HUDEP-2 (cell line): Measurements from ENCODE around the gene FAM72C.
"Not testable (repeated sequence)": the region's sequence is repeated elsewhere in the genome, so short reads cannot be mapped to it uniquely, and the experiment has no call there.

ENCODE experiments used
- DNase-seq, 76 experiments: peaks; one replicate each; lab custom pipeline; 2025; ENCODE audit not compliant: unreplicated experiment in 76 of 76; lab: John Stamatoyannopoulos, UW

Gene FAM72C

DNA sequence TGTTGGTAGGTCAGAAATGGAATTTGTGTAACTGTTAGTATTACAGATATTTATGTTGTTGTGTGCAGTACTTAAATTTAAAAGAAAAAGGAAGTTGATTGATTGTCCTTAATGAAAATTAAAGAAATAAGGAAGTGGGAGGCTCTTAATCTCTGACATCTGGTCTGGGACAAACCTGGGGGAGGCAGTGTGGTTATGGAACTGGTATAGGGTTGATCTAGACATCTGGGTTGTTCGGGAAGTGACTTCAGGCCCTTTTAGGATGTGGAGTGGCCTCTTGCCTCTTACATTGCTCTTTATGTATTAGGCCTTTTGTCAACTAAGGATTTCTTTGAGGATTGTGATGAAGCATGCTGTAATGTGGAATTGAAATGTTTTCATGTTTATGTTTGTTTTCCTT lies 16.1 kb upstream of the FAM72C start:
- DNase-seq: not testable (repeated sequence)

DNA sequence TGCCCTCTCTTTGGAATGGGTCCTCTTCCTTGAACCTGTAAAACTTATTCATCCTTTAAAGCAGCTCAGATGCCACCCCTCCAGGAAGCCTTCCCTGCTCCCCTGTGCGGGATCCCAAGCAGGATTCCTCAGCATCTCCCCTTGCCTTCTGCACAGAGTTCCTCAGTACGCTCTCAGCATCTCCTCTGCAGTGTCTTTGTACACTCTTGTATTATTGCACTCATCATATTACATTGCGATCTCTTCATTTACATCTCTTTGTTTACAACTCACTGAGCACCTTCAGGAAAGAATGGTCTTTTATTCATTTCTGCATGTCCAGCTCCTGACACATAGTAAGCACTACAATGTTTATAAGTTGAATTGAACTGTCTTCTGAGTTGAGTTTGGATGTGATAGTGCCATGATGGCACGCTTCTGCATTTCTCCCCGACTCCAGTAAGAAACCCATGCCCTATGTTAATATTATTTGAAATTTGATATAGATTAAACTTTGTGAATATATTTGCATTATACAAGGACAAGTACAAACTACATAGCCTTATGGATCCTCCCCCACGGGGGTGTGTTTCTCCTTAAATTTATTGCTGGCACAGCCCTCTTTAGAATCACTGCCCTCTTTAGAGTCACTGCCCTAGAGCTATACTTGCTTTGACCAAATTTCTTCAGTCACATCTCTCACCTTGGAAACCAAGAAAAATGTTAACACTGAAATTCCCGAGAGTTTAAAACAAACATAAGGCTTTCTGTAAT lies 13.1 kb upstream of the FAM72C start:
- not testable (repeated sequence) for DNase-seq

DNA sequence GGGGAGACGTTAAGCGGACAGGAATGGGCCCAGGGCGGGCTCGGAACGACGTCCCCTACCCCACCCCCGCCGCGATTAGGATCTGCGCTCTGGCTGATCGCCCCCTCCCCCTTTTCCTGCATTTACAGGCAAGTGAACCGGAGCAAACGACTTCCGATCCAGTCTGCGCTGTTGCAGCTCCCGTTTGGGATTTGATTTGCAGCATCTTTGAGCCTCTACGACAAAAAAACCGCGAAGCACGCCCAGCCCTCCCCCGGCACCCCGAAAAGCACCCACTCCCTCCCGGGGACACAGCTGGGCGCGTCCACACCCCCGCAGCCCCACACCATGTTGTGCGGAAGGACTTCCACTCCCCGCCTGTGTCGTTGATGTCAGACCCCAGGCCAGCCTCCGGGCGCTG lies 2.6 kb upstream of the FAM72C start:
- DNase-seq: not testable (repeated sequence)

DNA sequence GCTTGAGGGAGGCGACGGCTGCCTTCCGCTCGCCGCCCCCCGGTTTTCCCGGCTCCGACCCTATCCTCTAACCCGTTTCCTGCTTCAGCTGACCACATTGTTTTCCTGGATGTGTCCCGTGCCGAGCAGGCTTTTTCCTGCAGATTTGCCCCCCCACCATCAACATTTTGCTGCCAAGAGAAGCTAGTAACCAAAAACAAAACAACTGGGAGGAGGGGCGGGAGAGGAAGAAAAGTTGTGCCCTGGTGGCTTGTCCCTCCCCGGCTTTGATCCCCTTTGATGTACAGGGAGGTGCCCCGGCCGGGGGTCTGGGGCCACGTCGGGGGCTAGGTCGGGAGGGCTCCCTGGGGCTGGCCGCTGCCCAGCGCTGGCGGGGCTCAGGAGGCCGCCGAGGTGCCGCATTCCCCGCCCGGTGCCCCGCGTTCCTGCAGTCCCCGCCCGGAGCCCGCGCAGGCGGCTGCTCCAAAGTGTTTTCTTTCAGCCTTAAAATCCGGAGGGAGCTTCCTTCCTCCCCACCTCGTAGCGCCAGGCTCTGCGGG lies 2.2 kb upstream of the FAM72C start:
- DNase-seq: not testable (repeated sequence)

DNA sequence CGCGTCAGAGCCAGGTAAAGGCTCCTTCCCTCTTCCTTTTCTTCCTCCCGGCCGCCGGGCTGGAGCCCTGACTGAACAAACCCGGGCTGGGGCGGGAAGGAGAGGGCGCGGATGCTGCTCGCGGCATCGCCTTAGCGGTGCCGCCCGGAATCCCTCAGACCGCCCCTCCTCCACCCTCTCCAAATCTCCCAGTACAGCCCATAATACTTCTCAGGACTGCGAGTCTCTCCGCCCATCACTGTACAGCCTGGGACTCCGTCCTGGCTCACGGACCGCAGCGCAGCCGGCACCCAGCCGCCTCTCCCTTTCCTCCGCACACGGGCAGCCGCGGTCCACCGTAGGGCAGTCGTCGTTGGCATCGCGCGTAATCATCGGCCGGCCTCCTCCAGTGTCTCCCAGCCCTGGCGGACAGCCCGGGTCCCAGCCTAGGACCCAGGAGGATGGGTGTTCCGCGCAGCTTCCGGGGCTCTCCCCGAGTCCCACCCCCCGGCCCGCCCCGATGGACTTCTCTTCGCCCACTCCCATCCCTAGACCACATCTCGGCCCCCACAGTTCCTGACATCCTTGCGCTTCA lies 1.1 kb upstream of the FAM72C start:
- DNase-seq: not testable (repeated sequence)

DNA sequence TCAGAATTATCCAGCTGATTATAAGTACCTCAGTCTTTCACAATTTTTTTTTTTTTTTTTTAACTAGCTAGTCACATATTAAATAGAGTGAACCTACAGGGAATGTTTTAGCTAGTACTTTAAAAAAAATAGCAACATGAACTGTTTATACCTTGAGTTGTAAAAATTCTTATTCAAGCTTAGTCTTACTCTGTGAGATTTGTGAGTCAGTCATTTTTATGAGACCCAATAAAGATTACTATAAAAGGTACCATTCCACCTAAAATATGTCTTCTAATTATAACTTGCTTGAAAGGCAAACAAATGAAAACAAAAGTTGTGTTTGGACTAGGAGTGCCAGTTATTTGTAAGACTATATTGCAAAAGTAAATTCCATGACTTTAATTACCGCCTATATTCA lies 5.9 kb downstream of the FAM72C start:
- DNase-seq: not testable (repeated sequence)

DNA sequence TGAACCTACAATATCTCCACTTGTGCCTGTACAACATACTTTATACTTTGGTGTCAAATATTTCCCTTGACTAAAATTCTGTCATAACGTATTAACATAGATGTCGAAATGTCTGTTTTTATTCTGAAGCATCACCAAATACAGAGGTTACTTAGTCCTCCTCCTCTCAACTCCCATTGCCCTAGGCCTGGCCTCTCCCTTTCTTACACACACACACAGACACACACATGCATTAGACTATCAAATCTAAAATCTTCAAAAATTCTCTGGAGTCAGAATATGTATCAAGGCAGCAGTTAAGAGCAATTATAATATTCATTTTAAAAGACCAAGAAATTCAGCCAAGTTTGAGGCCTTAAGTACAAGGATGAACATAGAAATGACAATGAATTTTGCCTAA lies 7.5 kb downstream of the FAM72C start:
- not testable (repeated sequence) for DNase-seq

DNA sequence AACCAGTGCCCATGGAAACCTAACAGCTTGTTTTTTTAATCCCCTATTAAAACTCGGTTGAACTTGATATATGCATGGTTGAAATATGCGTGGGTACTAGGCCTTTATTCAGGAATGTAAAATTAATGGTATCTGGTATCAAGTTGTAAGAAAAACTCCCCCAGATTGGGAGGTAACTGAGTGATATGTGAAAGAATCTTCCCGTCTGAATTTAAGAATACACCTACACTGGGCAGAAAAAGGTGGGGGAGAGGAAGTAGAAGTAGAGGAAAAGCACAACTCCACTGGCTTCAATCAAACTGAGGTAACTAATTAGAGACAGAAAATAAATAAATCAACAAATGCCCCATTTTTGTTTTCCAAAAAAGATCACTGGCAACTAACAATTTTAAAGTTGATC lies 15.9 kb downstream of the FAM72C start:
- not testable (repeated sequence) for DNase-seq

DNA sequence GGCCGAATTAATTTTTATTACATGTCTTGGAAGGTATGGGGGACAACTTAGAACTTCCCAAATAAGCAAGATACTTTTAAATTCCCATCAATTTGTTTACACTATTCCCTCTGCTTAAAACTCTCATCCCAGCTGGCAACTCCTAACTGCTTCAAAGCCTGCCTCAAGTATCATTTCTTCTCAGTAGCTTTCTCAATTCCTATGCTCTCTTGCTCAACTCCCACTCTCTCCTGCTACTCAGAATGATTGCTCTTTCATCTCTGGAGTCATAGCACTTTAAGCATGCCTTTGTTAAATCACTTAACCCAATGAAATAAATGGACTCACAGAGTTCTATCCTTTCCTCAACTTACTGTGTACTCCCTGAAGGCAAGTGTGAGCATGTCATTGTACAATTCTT lies 18.9 kb downstream of the FAM72C start:
- DNase-seq: not testable (repeated sequence)

DNA sequence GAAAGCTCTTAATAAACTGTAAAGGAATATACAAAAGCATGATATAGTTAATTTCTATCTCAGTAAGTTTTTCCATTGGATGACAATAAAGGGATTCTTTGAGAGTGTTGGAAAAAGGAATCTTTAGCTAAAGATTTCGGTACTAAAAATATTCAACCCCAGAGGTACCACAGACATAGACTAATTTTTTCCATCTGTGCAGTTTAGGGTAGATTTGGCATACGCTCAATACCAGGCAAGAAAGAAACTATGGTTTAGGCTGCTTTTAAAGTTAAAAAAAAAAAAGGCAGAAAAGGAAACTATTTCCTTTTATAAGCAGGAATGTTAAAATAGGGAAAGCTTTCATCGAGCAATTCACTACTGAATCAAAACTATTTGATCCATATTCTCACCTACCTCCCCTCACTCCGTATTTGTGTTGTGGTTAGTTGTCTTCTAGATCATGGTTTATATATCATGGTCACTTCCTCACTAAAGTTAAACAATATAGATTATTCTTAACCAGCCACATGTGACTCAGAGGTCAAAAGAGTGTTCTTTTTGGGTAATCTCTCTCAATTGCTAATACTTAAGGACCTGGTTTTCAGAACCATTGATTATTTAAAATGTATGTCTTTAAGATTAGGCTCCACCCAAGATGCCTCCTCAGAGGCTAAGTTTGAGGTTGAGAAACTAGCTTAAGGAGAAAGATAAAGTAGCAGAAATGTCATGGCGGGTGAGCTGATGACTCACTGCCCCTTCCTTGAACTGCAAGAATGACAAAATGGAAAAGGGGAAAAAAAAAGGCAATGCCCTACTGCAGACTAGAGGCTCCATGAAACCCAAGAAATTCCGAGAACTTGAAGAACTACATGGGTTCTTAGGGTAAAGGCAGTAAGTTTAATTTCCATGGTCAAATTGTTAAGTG lies 20.0 kb downstream of the FAM72C start:
- not testable (repeated sequence) for DNase-seq

DNA sequence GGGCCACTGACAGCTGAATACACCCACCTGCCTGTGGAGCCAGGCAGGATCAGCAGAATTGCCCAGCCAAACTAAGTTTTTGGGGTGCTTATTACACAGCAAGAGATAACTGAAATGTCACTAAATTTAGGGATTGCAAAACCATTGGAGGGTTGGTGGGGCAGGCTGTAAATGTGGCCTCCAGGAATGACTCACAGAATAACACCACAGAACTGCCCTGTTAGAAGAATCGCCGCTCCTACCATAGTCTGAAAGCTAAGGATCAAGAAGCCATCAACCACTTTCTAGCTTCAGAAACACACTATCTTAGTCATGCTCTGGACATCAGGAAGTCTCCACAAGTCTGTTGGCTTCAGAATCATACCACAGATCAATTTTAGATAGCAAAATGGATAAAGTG lies 24.0 kb downstream of the FAM72C start:
- not testable (repeated sequence) for DNase-seq

DNA sequence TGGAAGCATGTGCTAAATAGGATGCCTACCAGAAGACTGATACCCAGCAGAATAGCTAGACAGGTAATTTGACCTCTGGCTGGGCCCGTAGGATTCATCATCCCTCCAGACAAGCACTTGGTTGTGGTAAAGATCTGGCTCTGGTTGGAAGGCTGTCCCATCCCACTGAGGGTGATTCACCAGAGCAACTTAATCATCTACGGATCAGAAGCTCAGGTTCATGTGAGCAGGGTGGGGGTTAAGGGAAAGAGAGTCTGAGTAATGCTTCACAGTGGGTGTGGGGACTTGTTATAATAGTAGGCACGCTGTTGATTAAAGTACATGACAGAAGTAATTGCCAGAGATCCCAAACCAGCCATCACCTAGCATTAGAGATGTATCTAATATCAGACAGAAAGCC lies 26.5 kb downstream of the FAM72C start:
- not testable (repeated sequence) for DNase-seq

DNA sequence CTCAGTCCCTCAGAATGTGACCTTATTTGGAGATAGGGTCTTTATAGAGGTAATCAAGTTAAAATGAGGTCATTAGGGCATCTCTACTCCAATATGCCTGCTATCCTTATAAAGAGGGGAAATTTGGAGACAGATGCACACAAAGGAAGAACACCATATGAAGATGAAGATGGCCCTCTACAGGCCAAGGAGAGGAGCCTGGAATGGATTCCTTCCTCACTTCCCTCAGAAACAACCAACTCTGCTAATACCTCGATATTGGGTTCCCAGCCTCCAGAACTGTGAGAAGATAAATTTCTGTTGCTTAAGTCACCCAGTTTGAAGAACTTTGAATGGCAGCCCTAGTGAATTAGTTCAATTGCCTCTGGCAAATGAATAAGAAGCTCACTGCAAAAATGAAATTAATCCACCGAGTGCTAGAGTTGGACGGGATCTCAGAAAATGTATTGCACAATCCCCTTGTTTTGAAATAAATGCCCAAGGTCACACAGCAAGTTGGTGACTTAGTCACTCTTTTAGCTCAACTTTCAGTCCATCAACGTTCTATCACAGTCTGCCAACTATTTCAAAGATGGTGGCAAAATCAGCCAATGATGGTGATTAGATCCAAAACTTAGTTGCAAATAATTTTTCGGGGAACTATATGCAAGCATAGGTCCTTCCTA lies 27.1 kb downstream of the FAM72C start:
- DNase-seq: not testable (repeated sequence)

DNA sequence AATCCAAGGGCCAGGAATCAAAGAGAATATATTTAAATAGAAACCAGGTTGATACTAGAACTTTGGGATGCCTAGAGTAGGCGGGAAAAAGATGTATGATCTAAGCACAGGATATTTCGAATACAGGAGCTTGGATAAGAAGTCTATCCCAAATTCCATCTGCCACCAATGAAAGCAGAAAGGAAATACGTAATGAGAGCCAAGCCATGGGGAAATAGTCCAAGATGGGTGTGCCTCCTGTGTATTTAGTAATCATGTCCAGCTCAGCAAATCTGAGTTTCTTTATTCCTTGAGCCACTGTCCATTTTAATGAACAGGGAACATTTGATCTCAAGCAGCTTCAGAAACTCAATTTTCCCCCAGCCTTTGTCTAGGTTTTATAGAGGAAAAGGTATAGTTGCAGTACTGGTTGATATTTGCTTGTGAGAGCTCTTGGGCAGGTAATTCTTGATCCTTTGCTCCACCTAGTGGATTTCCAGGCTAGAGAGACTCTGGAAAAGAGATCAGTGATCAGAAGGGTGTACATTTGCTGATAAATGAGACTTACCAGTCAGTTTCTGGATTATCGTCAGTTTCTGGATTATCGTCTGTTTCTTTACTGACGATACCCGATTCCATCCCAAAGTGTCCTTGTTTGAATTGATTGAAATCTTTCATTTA lies 28.3 kb downstream of the FAM72C start:
- DNase-seq: not testable (repeated sequence)

DNA sequence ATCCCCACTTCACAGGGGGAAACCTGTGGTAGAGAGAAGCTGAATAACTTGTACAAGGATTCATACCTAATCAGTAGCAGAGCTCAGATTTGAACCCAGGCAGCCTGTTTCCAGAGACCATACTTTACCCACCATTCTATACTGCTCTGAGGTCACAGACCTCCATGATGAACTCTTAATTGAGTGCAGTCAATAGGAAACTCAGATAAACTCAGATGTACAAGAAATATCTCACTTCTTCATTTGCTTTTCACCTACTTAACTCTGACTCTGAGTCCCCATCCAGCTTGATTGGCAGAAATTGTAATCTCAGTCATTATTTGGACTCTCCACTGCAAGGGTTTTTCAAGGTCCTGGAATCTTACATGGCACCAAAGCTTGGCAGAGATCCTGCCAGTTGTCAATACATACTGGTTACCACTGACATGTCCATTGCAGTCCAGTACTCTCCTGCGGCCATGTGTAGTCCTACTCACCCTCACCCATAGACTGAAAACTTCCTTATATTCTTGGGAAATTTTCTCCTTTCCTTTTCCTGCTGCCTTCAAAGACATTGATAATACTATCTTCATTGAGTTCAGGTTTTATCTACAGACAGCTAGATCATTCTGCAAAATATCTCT lies 29.4 kb downstream of the FAM72C start:
- DNase-seq: not testable (repeated sequence)

DNA sequence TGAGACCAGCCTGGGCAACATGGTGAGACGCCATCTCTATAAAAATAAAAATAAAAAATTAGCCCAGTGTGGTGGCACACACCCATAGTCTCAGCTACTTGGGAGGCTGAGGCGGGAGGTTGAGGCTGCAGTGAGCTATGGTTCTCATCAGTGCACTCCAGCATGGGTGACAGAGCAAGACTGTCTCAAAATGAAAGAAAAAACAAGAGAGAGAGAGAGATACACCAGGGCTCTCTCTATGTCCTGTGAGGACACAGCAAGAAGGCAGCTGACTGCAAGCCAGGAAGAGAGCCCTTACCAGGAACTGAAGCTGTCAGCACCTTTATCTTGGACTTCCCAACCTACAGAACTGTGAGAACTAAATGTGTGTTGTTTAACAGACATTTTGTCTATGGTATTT lies 32.1 kb downstream of the FAM72C start:
- DNase-seq: not testable (repeated sequence)

DNA sequence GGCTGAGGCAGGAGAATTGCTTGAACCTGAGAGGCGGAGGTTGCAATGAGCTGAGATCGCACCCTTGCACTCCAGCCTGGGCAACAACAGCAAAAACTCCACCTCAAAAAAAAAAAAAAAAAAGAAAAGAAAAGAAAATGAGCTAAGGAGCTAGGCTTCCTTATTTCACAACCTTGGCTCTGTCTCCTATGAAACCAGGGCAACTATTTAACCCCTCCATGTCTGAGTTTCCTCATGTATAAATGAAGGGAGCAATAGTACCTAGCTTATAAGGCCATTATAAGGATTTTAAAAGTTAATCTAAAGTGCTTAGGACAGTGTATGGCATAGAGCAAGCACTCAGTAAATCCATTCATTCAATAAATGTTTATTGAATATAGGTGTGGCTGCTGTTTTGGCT lies 32.9 kb downstream of the FAM72C start:
- not testable (repeated sequence) for DNase-seq

DNA sequence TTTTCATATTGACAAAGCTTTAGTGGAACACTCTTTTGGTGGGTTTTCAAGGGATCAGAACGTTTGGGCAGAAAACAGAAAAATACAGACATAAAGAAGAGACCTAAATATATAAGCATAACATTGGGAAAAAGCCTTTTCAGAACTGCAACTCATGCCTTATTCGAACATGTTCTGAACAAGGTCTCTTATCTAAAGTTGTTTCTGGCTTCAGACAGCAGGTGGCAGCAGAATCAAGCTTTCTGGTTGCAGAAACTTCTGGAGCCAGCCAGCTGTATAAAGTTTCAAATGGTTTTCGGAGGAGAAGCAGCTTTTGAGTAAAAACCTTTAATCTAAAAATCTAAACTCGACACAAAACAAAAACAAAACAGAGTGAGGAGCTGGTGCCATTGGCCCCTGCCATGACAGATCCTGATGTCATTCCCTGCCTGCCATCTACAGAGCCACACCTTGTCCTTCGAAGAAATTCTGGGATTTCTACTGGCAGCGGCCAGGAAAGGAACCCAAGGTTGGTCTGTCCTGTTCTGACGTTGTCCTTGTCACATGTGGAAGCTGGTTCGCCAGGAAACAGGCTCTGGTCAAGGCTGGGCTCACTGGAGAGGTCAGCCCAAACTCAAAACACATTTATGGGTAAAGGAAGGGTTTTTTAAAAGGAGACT lies 35.2 kb downstream of the FAM72C start:
- peak in 37 of 76 experiments; percentile 0 to 62 (median 10) for DNase-seq

DNA sequence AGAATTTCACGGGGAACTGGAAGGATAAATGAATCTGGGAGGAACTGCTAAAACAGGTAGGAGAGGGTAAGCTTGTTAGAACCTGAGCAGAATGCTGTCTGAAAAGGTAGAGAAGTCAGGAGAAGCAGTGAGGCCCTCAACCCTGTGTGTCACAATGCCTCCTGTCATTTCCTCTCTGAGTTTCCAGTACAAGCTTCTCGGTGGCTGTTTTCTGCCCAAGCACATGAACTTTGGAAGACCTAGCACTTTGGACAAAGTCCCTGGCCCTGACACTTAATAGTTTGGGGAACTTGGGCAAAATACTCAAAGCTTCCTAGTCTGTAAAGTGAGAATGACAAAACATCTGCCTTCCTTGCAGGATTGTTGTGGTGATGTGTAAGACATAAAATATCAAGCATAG lies 52.7 kb downstream of the FAM72C start:
- not testable (repeated sequence) for DNase-seq
